ENCODE measurements around the gene DHRS12. TPM values are rescaled to one million over a fixed set of nuclear protein-coding genes. Genes with fewer than 3 reads are reported as not detected.

The DHRS12 gene
- total and polyA plus RNA-seq, 2 experiments from 2014 or later = 5.5 to 15.7 TPM

DNA sequence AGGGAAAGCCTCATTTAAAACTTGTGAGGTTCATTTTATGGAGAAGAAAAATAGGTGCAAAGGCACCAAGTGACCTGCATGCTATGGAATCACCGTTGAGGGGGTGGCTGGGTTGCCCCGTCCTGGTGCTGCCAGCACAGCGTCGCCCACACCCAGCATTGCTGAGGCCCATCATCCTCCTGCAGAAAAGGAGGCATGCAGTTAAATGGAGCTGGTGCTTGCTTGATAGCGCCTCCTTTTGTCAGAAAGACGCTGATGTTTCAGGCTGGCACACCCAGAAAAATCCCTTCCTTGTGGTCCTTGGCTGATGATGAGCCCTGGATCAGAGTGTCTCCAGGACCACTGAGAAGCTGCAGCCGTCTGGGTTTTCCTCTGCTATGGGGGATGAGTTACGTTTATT lies 36.9 kb downstream of the DHRS12 start:
- TF ChIP-seq, protein P1, sequence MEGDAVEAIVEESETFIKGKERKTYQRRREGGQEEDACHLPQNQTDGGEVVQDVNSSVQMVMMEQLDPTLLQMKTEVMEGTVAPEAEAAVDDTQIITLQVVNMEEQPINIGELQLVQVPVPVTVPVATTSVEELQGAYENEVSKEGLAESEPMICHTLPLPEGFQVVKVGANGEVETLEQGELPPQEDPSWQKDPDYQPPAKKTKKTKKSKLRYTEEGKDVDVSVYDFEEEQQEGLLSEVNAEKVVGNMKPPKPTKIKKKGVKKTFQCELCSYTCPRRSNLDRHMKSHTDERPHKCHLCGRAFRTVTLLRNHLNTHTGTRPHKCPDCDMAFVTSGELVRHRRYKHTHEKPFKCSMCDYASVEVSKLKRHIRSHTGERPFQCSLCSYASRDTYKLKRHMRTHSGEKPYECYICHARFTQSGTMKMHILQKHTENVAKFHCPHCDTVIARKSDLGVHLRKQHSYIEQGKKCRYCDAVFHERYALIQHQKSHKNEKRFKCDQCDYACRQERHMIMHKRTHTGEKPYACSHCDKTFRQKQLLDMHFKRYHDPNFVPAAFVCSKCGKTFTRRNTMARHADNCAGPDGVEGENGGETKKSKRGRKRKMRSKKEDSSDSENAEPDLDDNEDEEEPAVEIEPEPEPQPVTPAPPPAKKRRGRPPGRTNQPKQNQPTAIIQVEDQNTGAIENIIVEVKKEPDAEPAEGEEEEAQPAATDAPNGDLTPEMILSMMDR (IDR thresholded peaks at IDR 0.05; ENCODE audit: low read depth, low read length) = no peak
- Histone ChIP-seq H3K36me3 (no peaks in the 10 kb centered on the region), H3K4me3 (no peak overlapping the region), H3K27ac (no peak overlapping the region), H3K9me3 (ENCODE audit: low read depth) (no peaks in the 10 kb centered on the region), H3K27me3 (no peaks in the 10 kb centered on the region), H3K4me1 (ENCODE audit: low read depth) (peaks cover 34% of the 10 kb centered on the region)
- DNase-seq (ENCODE audit: low read depth in 1 of 2, low spot score in 1 of 2) = no peak

DNA sequence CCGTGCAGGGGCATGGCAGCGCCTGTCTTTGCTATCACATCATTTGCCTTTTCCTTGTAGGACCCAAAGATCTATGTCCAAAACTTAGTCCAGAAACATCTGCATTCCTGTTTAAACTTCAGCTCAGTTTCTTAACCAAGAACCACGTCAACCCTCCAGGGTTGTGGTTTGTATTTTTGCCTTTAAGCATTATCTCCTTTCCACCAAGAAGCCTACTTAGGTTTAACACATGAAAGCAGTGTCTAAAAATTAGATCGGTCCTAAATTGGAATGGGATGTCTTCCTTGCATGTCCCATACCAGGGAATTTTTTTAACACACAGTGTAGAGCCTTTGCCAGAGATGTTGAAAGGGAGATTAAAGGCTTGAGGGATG lies 38.8 kb downstream of the DHRS12 start:
- peaks cover 34% of the 10 kb centered on the region for H3K4me1 ChIP-seq (ENCODE audit: low read depth)
- no peak overlapping the region for H3K4me3 ChIP-seq
- H3K27me3 ChIP-seq = no peaks in the 10 kb centered on the region
- TF ChIP-seq, protein P1 (IDR thresholded peaks at IDR 0.05; ENCODE audit: low read depth, low read length) = no peak
- peak overlapping the region; percentile 61 for H3K27ac ChIP-seq
- no peaks in the 10 kb centered on the region for H3K36me3 ChIP-seq
- no peaks in the 10 kb centered on the region for H3K9me3 ChIP-seq (ENCODE audit: low read depth)
- no peak for DNase-seq (ENCODE audit: low read depth in 1 of 2, low spot score in 1 of 2)

DNA sequence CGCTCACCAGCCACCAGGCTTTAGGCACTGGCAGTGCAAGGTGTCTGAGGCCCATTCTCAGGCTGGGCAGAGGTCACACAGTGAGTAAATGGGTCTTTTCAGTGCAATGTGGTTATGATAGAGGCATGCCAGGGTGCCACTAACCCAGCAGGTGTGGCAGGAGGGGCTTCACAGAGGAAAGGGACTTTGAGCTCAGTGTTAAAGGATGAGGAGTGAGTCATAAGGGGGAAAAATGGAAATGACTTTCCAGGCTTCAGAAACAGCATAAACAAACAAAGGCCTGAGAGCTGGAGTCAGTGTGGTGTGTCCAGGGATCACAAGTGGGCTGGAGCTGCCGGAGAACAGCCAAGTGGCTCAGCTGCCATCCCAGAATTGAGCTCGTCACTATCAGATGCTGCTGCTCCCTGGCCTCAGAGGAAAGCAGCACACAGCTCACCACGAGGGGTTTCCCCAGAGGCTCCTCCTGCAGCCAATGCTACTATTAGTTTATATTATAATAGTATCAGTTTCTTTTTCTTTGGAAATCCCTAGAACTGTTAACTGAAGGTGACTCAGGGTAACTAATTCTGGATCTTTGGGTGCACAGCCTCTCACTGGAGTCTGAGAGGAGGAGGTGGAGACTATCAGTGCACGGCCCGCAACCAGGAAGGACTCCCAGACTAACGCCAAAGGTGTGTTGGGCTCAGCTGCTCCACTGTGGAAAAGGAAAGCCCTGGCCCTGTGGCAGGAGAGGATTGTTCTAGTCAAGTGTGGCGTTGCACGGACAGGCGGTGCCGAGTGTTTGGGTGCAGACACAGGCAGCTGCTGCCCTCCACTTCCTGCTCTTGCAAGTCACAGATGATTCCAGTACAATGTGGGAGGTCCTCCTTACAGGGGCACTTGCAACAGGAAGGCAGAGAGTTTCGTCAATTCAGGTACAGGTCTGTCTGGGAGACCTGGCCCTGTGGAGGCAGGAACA lies 39.5 kb downstream of the DHRS12 start:
- no peaks in the 10 kb centered on the region for H3K36me3 ChIP-seq
- peak overlapping the region; percentile 61 for H3K27ac ChIP-seq
- peak; percentile 54 to 65 for DNase-seq (ENCODE audit: low read depth in 1 of 2, low spot score in 1 of 2)
- no peaks in the 10 kb centered on the region for H3K9me3 ChIP-seq (ENCODE audit: low read depth)
- TF ChIP-seq, protein P1 (IDR thresholded peaks at IDR 0.05; ENCODE audit: low read depth, low read length) = no peak
- H3K27me3 ChIP-seq = no peaks in the 10 kb centered on the region
- peaks cover 31% of the 10 kb centered on the region for H3K4me1 ChIP-seq (ENCODE audit: low read depth)
- no peak overlapping the region for H3K4me3 ChIP-seq

DNA sequence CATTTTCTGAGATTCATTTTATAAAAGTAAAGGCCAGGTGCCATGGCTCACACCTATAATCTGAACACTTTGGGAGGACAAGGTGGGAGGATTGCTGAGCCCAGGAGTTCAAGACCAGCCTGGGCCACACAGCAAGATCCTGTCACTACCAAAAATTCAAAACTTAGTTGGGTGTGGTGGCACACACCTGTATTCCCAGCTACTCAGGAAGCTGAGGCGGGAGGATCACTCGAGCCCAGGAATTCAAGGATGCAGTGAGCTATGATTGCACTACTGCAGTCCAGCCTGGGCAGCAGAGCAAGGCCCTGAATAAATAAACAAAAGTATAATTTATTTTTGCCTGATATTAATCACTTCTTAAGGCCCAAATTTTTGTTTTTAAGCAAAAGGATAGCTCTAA lies 40.5 kb downstream of the DHRS12 start:
- no peak for DNase-seq (ENCODE audit: low read depth in 1 of 2, low spot score in 1 of 2)
- no peaks in the 10 kb centered on the region for H3K27me3 ChIP-seq
- TF ChIP-seq, protein P1 (IDR thresholded peaks at IDR 0.05; ENCODE audit: low read depth, low read length) = no peak
- no peak overlapping the region for H3K4me3 ChIP-seq
- H3K9me3 ChIP-seq (ENCODE audit: low read depth) = no peaks in the 10 kb centered on the region
- no peaks in the 10 kb centered on the region for H3K36me3 ChIP-seq
- H3K27ac ChIP-seq = no peak overlapping the region
- H3K4me1 ChIP-seq (ENCODE audit: low read depth) = peaks cover 26% of the 10 kb centered on the region

DNA sequence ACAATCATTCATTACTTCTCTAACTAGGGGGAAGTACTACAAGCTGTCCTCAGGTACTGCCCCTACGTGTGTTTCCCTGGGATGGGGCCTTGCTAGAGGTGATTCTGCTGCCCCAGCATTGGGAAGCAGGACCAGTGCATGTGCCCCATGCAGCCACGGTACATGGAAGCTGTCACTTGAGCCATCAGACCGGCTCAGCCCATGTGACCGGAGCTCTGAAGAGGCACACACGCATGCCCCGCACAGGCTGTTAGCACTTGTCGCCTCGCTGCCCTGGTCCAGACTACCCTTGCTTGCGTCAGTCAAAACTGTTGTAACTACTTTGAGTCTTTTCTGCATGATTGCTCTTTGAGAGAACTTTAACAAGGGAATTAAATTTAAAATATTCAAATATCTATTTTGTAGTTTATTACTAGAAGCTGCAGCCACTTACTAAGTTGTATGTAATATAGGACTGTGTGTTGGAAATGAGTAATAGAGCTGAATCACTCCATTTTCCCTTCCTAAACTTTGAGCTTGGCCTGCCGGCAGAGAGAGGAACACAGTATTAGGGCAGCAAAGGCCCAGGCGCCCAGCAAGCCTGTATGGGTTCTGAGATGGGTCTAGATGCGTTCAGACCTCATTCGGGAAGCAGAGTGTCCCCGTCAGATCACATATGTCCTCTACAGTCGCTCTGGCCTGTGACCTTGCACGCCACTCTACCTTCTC lies 42.2 kb downstream of the DHRS12 start:
- Histone ChIP-seq H3K9me3 (ENCODE audit: low read depth) (no peaks in the 10 kb centered on the region), H3K27ac (no peak overlapping the region), H3K36me3 (no peaks in the 10 kb centered on the region), H3K4me1 (ENCODE audit: low read depth) (peaks cover 37% of the 10 kb centered on the region), H3K27me3 (no peaks in the 10 kb centered on the region), H3K4me3 (no peak overlapping the region)
- peak in 1 of 2 donors; percentile 63 for DNase-seq (ENCODE audit: low read depth in 1 of 2, low spot score in 1 of 2)
- TF ChIP-seq, protein P1 (IDR thresholded peaks at IDR 0.05; ENCODE audit: low read depth, low read length) = no peak
